NCI-H345 treated with DMSO at 0.1 percent for 48 hours (cell line): ENCODE measurements around the gene OR6S1.
"Not testable (repeated sequence)": the region's sequence is repeated elsewhere in the genome, so short reads cannot be mapped to it uniquely, and the experiment has no call there.

ENCODE experiments used
- DNase-seq: peaks from one replicate; lab custom pipeline; 2025; ENCODE audit not compliant: unreplicated experiment; lab: John Stamatoyannopoulos, UW

OR6S1 gene

GRCh38 chr14:20671597-20672283, 30.2 kb upstream of the OR6S1 start:
- no peak for DNase-seq

- DNase-seq, result no peak
These were observed 27.5 kb upstream of the OR6S1 start for GRCh38 chr14:20668969-20669368.

GRCh38 chr14:20667957-20668356, 26.5 kb upstream of the OR6S1 start:
- DNase-seq, result no peak

- not testable (repeated sequence) for DNase-seq
These were observed 25.0 kb upstream of the OR6S1 start for GRCh38 chr14:20666400-20666961.

- no peak for DNase-seq
These were observed 21.7 kb upstream of the OR6S1 start for GRCh38 chr14:20662968-20663732.

GRCh38 chr14:20661197-20661596, 19.7 kb upstream of the OR6S1 start:
- no peak for DNase-seq

GRCh38 chr14:20659813-20660395, 18.4 kb upstream of the OR6S1 start:
- DNase-seq, result no peak

GRCh38 chr14:20659336-20659735, 17.8 kb upstream of the OR6S1 start:
- no peak for DNase-seq

- no peak for DNase-seq
These were observed 16.8 kb upstream of the OR6S1 start for GRCh38 chr14:20658246-20658645.

GRCh38 chr14:20657216-20658211, 16.0 kb upstream of the OR6S1 start:
- DNase-seq, result no peak

GRCh38 chr14:20656274-20656673, 14.8 kb upstream of the OR6S1 start:
- DNase-seq, result no peak

- no peak for DNase-seq
These were observed 14.4 kb upstream of the OR6S1 start for GRCh38 chr14:20655851-20656250.

GRCh38 chr14:20652996-20653975, 11.8 kb upstream of the OR6S1 start:
- DNase-seq, result no peak

GRCh38 chr14:20645481-20645880, 4.0 kb upstream of the OR6S1 start:
- no peak for DNase-seq

GRCh38 chr14:20644520-20644919, 3.0 kb upstream of the OR6S1 start:
- DNase-seq, result no peak

GRCh38 chr14:20642755-20643154, 1.3 kb upstream of the OR6S1 start:
- not testable (repeated sequence) for DNase-seq

- no peak for DNase-seq
These were observed 691 bp upstream of the OR6S1 start for GRCh38 chr14:20642182-20642581.

- DNase-seq, result no peak
These were observed 8.4 kb downstream of the OR6S1 start for GRCh38 chr14:20632831-20633691.

- no peak for DNase-seq
These were observed 9.1 kb downstream of the OR6S1 start for GRCh38 chr14:20632448-20632830.
